Stimulated activated CD4-positive, alpha-beta T cell treated with anti-CD3 and anti-CD28 coated beads, TNF-alpha, amount 100 ng/mL, for 1 hour (primary cell): Measurements from ENCODE around the gene NRXN2.

ENCODE experiments used
- DNase-seq, 3 donors: peaks; one replicate each; pipeline ENCODE4 v3.0.0-alpha.2; 2020; ENCODE audit warnings: low read depth in 3 of 3, low spot score in 1 of 3

The NRXN2 gene

GRCh38 chr11:64594159-64594939, 128.6 kb downstream of the NRXN2 start:
- no peak for DNase-seq

GRCh38 chr11:64593156-64594105, 129.6 kb downstream of the NRXN2 start:
- no peak for DNase-seq

GRCh38 chr11:64592656-64593055, 130.3 kb downstream of the NRXN2 start:
- no peak for DNase-seq

- no peak for DNase-seq
Observed at GRCh38 chr11:64592234-64592615, 130.8 kb downstream of the NRXN2 start.

GRCh38 chr11:64591257-64592233, 131.5 kb downstream of the NRXN2 start:
- DNase-seq, result no peak

GRCh38 chr11:64590763-64591221, 132.2 kb downstream of the NRXN2 start, which contains the start of gene SLC22A12:
Gene SLC22A12 (plus strand): TSS chr11:64591220. CDS start chr11:64591557, 337 bp downstream.
- DNase-seq, result no peak

- no peak for DNase-seq
Observed at GRCh38 chr11:64588701-64589100, 134.3 kb downstream of the NRXN2 start.

- no peak for DNase-seq
Observed at GRCh38 chr11:64586366-64586765, 136.6 kb downstream of the NRXN2 start.

GRCh38 chr11:64585150-64585549, 137.8 kb downstream of the NRXN2 start:
- no peak for DNase-seq

GRCh38 chr11:64583296-64584262, 139.4 kb downstream of the NRXN2 start:
- DNase-seq, result no peak

GRCh38 chr11:64582885-64583284, 140.1 kb downstream of the NRXN2 start:
- no peak for DNase-seq

- no peak for DNase-seq
Observed at GRCh38 chr11:64581057-64581523, 141.9 kb downstream of the NRXN2 start.

GRCh38 chr11:64580412-64580811, 142.6 kb downstream of the NRXN2 start:
- no peak for DNase-seq

- no peak for DNase-seq
Observed at GRCh38 chr11:64577202-64577601, 145.8 kb downstream of the NRXN2 start.

- no peak for DNase-seq
Observed at GRCh38 chr11:64572143-64572542, 150.9 kb downstream of the NRXN2 start.

GRCh38 chr11:64571410-64572091, 151.4 kb downstream of the NRXN2 start:
- DNase-seq, result no peak

GRCh38 chr11:64571050-64571409, 152.0 kb downstream of the NRXN2 start:
- no peak for DNase-seq

GRCh38 chr11:64570341-64570740, 152.7 kb downstream of the NRXN2 start:
- DNase-seq, result no peak
